HEK293T (cell line): ENCODE results near the gene UBE2G1.
A peak's percentile ranks its signal among the peaks of the same experiment; 100 is the strongest.

Experiments
- CTCF ChIA-PET: fragments of 350-600 bp; formaldehyde crosslinking; extraction: SDS; loops from one replicate; lab custom pipeline; 2021; ENCODE audit warnings: antibody characterized with exemption, inconsistent platforms; lab: Yijun Ruan, JAX
- POLR2A ChIA-PET: fragments of 350-600 bp; formaldehyde crosslinking; extraction: SDS; loops from one replicate; lab custom pipeline; 2020; ENCODE audit warnings: antibody characterized with exemption, inconsistent platforms; lab: Yijun Ruan, JAX
- DNase-seq: peaks from one replicate; pipeline ENCODE4 v3.0.0; 2012; ENCODE audit warnings: mixed read lengths; ENCODE audit errors: extremely low spot score
- ARNT ChIP-seq: fragments of 450-650 bp; IDR thresholded peaks from 2 replicates; pipeline ENCODE4 v1.6.1; 2017; ENCODE audit warnings: mild to moderate bottlenecking
- BHLHE40 ChIP-seq: fragments of 450-650 bp; IDR thresholded peaks from 2 replicates; pipeline ENCODE4 v1.6.1; 2016; ENCODE audit warnings: mild to moderate bottlenecking, moderate library complexity, borderline replicate concordance
- CTBP1 ChIP-seq: fragments of 450-650 bp; IDR thresholded peaks from 2 replicates; pipeline ENCODE4 v1.6.1; 2016; ENCODE audit warnings: borderline replicate concordance
- ELF4 ChIP-seq: fragments of 450-650 bp; IDR thresholded peaks from 2 replicates; pipeline ENCODE4 v1.6.1; 2017; ENCODE audit warnings: antibody characterized with exemption
- FOXA1 ChIP-seq: fragments of 450-650 bp; IDR thresholded peaks from 2 replicates; pipeline ENCODE4 v1.6.1; 2016; ENCODE audit warnings: mild to moderate bottlenecking
- FOXK2 ChIP-seq: fragments of 450-650 bp; IDR thresholded peaks from 2 replicates; pipeline ENCODE4 v1.6.1; 2016; ENCODE audit warnings: mild to moderate bottlenecking
- FOXM1 ChIP-seq: fragments of 450-650 bp; IDR thresholded peaks from 2 replicates; pipeline ENCODE4 v1.6.1; 2017; ENCODE audit warnings: mild to moderate bottlenecking, borderline replicate concordance
- HDGF ChIP-seq: fragments of 450-650 bp; IDR thresholded peaks from 2 replicates; pipeline ENCODE4 v1.6.1; 2017; ENCODE audit warnings: antibody characterized with exemption, borderline replicate concordance
- L3MBTL2 ChIP-seq: fragments of 450-650 bp; conservative IDR thresholded peaks from 2 replicates; pipeline ENCODE4 v1.6.1; 2016; ENCODE audit warnings: mild to moderate bottlenecking
- LEF1 ChIP-seq: fragments of 450-650 bp; IDR thresholded peaks from 2 replicates; pipeline ENCODE4 v1.6.1; 2017; ENCODE audit warnings: mild to moderate bottlenecking, borderline replicate concordance
- NFRKB ChIP-seq: fragments of 450-650 bp; IDR thresholded peaks from 2 replicates; pipeline ENCODE4 v1.6.1; 2016; ENCODE audit warnings: mild to moderate bottlenecking, moderate library complexity
- SP1 ChIP-seq: fragments of 450-650 bp; IDR thresholded peaks from 2 replicates; pipeline ENCODE4 v1.6.1; 2017
- SUZ12 ChIP-seq: fragments of 450-650 bp; IDR thresholded peaks from 2 replicates; pipeline ENCODE4 v1.6.1; 2016; ENCODE audit warnings: mild to moderate bottlenecking
- TARDBP ChIP-seq: fragments of 450-650 bp; IDR thresholded peaks from 2 replicates; pipeline ENCODE4 v1.6.1; 2016
- ZNF384 ChIP-seq: fragments of 450-650 bp; IDR thresholded peaks from 2 replicates; pipeline ENCODE4 v1.6.1; 2016
- TF ChIP-seq, protein P1 (sequence below): fragments of 450-650 bp; IDR thresholded peaks from 2 replicates; pipeline ENCODE4 v1.6.1; 2016

The UBE2G1 gene, protein sequence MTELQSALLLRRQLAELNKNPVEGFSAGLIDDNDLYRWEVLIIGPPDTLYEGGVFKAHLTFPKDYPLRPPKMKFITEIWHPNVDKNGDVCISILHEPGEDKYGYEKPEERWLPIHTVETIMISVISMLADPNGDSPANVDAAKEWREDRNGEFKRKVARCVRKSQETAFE

GRCh38 chr17:4366327-4367063 lies at the start of gene UBE2G1:
Gene UBE2G1, minus strand, starts transcription at chr17:4366675. Its CDS starts 359 bp downstream, at chr17:4366316.
- no peak for TF ChIP-seq ZNF384
- TF ChIP-seq, protein P1, sequence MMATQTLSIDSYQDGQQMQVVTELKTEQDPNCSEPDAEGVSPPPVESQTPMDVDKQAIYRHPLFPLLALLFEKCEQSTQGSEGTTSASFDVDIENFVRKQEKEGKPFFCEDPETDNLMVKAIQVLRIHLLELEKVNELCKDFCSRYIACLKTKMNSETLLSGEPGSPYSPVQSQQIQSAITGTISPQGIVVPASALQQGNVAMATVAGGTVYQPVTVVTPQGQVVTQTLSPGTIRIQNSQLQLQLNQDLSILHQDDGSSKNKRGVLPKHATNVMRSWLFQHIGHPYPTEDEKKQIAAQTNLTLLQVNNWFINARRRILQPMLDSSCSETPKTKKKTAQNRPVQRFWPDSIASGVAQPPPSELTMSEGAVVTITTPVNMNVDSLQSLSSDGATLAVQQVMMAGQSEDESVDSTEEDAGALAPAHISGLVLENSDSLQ = peak; percentile 62
- ChIA-PET CTCF (interaction anchor here (0.9 to 1.3 kb wide), 3 partner anchors 150 to 166 kb away, joined by 3 to 4 read pairs (median 3); no protein-coding TSS in a partner anchor), POLR2A (interaction anchor here (1.0 to 1.6 kb wide), 4 partner anchors 34 to 151 kb away, joined by 3 to 5 read pairs (median 4); no protein-coding TSS in a partner anchor)
- peak; percentile 97 for DNase-seq

DNA sequence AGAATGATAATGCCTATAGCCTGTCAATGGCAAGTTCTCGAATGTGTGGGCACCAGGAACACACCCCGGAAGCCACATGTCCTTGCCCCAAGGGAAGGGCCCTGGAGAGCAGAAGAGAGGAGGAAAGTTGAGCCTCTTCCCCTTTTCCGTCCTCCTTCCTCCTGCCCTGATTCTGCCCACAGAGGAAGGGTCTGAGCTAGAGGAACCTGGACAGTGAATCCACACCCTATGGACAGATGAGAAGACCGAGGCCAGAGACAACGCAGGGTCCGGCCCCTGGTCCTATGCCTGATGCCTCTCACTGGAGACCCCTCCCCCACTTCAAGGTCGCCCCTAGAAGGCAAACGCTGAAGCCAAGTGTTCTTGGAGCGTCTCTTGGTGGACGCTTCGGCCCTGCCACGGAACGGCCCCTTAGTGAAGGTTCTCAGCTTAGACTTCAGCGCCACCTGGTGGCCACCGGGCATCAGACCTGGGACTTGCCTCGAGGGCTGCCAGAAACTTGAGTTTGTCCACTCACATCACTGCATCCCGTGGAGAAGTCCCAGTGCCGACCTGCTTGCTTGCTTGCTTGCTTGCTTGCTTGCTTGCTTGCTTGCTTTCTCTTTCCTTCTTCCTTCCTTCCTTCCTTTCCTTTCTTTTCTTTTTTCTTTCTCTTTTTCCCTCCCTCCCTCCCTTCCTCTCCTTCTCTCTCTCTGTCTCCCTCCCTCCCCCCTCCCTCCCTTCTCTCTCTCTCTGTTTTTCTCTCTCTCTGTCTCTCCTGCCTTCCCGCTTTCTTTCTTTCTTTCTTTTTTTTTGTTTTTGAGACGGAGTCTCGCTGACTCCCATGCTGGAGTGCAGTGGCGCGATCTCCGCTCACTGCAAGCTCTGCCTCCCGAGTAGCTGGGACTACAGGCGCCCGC lies 46.7 kb upstream of the UBE2G1 start:
- no peak for TF ChIP-seq TARDBP
- TF ChIP-seq FOXA1 = no peak
- no peak for TF ChIP-seq CTBP1
- TF ChIP-seq SP1 = no peak
- no peak for TF ChIP-seq L3MBTL2
- TF ChIP-seq, protein P1 = no peak
- TF ChIP-seq LEF1 = no peak
- TF ChIP-seq HDGF = no peak
- TF ChIP-seq ARNT = no peak
- TF ChIP-seq ELF4 = no peak
- TF ChIP-seq BHLHE40 = no peak
- TF ChIP-seq FOXK2 = no peak
- TF ChIP-seq ZNF384 = no peak
- TF ChIP-seq FOXM1 = no peak
- TF ChIP-seq NFRKB = no peak
- ChIA-PET CTCF (interaction anchor here (0.6 to 1.2 kb wide), 3 partner anchors 10 to 213 kb away, joined by 3 to 7 read pairs (median 3); no protein-coding TSS in a partner anchor), POLR2A (no interaction called here)
- DNase-seq = peak; percentile 88

DNA sequence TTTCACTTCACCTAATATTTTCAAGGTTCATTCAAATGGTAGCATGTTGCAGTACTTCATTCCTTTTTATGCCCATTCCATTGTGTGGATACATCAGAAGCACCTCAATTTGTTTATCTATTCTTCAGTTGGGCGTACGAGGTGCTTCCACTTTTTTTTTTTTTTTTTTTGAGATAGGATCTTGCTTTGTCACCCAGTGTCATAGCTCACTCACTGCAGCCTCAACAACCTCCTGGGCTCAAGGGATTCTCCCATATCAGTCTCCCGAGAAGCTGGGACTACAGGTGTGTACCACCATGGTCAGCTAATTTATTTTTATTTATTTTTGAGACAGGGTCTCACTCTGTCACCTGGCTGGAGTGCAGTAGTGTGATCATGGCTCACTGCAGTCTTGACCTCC lies 44.7 kb upstream of the UBE2G1 start:
- TF ChIP-seq CTBP1 (no peak), HDGF (no peak), L3MBTL2 (no peak), BHLHE40 (no peak), LEF1 (no peak), TARDBP (no peak), ELF4 (no peak), NFRKB (no peak), FOXM1 (no peak), FOXA1 (no peak), ARNT (no peak), FOXK2 (no peak), SUZ12 (no peak), ZNF384 (no peak), SP1 (no peak)
- TF ChIP-seq, protein P1 = no peak
- POLR2A ChIA-PET = no interaction called here
- DNase-seq = no peak
- CTCF ChIA-PET = no interaction called here

GRCh38 chr17:4409659-4410058 lies 43.2 kb upstream of the UBE2G1 start:
- no peak for TF ChIP-seq TARDBP
- no peak for TF ChIP-seq FOXA1
- no peak for TF ChIP-seq L3MBTL2
- TF ChIP-seq NFRKB = no peak
- TF ChIP-seq FOXM1 = no peak
- no peak for TF ChIP-seq LEF1
- TF ChIP-seq SUZ12 = no peak
- no peak for TF ChIP-seq HDGF
- no peak for TF ChIP-seq ELF4
- no peak for TF ChIP-seq CTBP1
- TF ChIP-seq SP1 = no peak
- TF ChIP-seq FOXK2 = no peak
- TF ChIP-seq, protein P1 = no peak
- TF ChIP-seq ARNT = no peak
- TF ChIP-seq ZNF384 = no peak
- TF ChIP-seq BHLHE40 = no peak
- CTCF ChIA-PET = no interaction called here
- POLR2A ChIA-PET = no interaction called here
- DNase-seq = no peak

DNA sequence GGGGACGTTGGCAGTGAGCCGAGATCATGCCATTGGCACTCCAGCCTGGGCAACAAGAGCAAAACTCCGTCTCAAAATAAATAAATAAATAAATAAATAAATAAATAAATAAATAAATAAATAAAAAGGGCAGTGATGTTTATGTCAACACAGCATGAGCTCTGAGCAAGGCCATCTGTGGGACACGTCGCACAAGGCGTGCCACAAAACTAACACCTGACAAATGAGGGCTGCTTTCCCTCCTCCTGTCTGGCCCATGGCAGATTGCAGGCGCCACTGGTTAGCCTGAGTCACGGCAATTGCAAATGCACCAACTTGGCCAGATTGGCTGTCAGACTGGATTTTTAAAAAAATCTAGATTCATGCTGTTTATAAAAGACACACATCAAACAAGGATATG lies 41.4 kb upstream of the UBE2G1 start:
- CTCF ChIA-PET = interaction anchor here (0.6 to 0.7 kb wide), 2 partner anchors 116 to 227 kb away, joined by 3 read pairs; no protein-coding TSS in a partner anchor
- POLR2A ChIA-PET = no interaction called here
- TF ChIP-seq FOXK2 (no peak), LEF1 (no peak), L3MBTL2 (no peak), FOXM1 (no peak), BHLHE40 (no peak), ARNT (no peak)
- DNase-seq = no peak
